Hypothalamus (tissue), 51 donors: ENCODE measurements around the gene ABLIM1.
"Not testable (repeated sequence)": the region's sequence is repeated elsewhere in the genome, so short reads cannot be mapped to it uniquely, and the experiment has no call there.

Experiments used
- DNase-seq, 51 donors: peaks; one replicate each; lab custom pipeline; 2025; lab: John Stamatoyannopoulos, UW

ABLIM1 gene

DNA sequence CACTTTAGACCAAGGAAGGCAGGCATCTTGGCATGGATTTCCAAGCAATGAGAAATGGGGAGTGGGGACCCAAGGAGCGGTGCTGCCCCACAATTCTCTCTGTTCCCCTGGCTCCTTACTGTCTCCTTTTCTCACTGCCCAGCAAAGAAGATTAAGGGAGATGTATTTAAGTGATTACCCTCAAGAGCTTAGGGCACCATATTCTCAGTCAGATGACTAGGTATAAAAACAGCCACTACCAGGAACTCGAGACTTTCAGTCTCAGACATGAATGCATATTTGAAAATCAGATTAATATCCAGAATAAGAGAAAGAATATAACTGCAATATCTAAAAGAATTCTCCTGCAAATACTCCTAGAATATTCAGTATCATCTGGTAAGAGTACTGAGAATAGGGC lies at the start of gene ABLIM1:
Gene ABLIM1, minus strand, starts transcription at position 101 of the 400 bp plus-strand sequence. Its CDS starts 75 bp downstream, at position 26.
- no peak for DNase-seq

GRCh38 chr10:114706458-114707055 lies 48.5 kb upstream of the ABLIM1 start:
- DNase-seq, result no peak

DNA sequence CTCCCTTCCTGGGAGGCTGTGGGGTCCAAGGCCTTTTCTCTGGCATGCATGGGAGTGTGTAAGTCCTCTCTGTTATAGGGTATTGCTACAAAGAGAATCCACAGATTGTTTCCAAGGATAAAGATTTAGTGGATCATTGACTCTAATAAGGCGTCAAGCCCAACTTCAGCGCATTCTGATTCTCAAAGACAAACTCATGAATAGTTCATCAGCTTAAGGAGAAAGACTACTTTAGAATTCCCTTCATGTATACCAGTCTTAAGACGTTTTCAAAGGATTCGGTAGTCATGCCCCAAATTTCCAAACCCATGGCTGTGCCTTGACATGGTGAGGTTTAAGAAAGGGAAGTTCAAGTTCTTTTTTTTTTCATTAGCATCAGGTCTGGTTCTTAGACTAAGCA lies 46.6 kb upstream of the ABLIM1 start:
- DNase-seq, result peak in 2 of 51 donors; percentile 5 to 19

DNA sequence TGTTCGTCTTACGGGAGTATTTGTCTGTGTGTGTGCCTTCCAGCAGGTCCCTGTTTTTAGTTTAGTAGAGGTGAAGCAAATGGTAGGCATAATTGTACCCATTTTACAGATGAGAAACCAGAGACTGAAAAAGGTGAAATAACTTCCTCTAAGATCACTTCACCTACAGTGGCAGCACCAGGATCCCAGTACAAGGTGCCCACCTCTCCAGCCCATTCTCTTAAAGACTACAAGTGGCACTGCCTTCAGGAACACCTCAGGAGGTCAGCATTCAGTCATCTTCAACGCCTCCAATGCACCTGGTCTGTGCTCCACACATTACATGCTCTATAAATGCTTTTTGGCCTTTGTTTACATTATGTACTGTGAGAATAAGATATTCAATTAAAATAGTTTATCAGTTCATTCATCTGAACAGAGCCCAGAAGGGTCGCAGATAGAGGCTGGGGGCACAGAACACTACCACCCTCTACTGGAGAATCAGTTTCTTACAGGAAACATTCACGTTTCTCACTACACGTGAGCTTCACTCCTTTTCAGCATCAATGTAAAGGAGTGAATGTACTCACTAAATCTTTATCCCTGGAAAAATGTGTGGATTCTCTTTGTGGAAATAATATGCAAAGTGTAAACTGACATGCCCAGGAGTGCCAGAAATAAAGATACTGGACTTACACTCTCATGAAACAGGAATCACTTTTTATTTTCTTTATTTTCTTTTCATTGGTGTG lies 45.5 kb upstream of the ABLIM1 start:
- DNase-seq, result no peak

DNA sequence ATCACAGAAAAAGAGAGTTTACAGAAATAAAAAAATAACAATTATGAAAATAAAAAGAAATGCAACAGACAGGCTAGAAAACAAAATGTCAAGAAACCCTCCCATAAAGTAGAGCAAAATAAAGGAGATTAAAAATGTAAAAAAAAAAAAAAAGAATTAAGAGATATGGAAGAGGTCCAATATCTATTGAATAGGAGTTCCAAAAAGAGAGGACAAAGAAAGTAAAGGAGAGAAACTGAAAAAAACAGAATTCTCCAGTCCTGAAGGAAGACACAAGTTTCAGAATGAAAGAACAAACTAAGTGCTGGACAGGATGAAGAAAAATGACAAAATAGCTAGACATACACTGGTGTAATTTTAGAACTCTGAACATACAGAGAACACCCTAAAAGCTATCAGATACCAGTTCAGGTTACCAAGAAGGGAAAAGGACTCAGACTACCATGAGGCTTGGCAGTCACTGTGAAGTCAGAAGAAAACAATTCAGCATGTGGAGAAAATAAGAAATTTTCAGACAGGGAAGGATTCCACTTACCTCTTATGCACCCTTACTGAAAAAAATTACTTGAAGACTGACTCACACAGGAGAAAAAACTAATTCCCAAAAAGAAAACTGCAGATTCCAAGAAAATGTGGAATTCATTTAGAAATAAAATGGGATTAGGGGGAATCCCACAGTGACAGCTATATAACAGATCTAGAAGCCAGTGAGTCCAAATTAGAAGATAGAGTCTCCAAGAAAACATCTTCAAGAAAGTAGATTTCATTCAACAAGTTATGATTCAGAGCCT lies 40.4 kb upstream of the ABLIM1 start:
- DNase-seq, result no peak

- DNase-seq, result peak in 17 of 51 donors; percentile 4 to 61 (median 20)
Measured at GRCh38 chr10:114697061-114697598, 39.1 kb upstream of the ABLIM1 start.

- DNase-seq, result not testable (repeated sequence)
Measured at GRCh38 chr10:114696301-114696700, 38.2 kb upstream of the ABLIM1 start.

GRCh38 chr10:114694752-114695151 lies 36.7 kb upstream of the ABLIM1 start:
- DNase-seq, result no peak

DNA sequence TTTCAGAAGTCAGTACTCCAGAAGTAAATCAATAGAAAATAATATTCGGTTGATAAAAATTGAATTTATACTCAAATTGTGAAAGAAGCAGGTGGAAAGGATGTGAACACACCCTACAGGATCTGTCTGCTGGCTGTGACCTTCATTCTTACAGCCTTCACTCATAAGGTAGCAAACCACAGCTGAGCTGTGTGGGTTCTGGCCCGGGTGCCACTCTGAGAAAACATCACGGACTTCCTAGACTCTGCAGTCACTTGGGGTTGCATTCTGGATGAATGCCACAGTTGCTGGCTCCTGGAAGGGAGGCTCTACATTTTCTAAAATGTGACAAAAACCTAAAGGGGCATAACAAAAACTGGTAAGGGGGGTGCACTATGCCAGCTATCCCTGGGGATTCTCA lies 36.0 kb upstream of the ABLIM1 start:
- DNase-seq, result no peak

GRCh38 chr10:114691442-114691941 lies 33.4 kb upstream of the ABLIM1 start:
- no peak for DNase-seq

DNA sequence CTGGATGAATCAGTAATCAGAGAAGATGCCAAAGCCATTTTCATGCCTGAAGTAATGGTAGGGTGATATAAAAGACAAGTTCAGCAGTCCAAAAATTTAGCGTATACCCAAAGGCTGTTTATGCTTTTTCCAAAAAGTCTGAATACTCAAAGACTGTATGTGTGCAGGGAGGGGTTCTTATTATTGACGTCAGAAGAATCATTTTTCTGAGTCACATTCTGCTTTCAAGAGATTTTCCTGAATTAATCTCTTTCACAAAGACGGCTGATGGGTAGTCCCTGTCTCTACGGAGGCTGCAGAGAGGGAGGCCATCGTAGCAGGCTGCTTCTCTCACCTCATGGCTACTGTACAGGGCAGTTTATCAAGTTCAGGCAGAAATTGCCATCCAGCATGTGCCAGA lies 30.7 kb upstream of the ABLIM1 start:
- DNase-seq, result no peak

DNA sequence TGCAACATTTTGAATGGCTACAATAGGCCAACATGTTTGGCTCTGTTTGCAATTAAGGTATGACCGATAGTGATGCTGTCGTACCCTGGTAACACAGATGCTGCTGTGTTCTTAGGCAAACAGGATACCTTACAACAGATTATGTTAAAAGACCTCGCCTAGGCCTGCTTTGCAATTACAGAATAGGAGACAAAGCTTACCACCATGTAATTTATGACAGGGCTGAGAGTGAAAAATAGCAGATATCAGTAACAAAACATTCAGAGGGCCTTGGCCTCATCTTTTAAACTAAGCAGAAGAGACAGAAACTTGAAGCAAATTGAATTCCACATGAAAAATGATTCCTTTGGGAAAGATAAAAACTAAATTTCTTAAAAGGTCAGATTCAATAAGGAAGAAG lies 29.4 kb upstream of the ABLIM1 start:
- no peak for DNase-seq

GRCh38 chr10:114686013-114686412 lies 27.9 kb upstream of the ABLIM1 start:
- DNase-seq, result no peak

GRCh38 chr10:114685456-114685855 lies 27.4 kb upstream of the ABLIM1 start:
- no peak for DNase-seq

DNA sequence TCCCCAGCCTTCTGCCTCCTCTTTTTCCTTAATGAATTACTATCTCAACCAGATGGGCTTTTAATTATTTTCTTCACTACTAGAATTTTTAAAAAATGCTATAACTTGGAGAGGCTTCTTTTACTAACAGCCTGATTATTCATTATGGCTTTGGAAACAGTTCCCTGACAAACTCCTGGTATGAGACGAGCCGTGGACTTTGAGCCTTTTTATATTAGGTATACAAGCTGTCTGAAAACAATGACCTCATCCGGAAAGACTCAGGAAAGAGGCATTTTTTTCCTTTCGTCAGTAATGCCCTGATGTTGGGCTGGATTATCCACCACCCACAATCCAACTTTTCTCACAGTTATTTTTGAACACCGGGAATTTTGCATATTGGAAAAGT lies 26.7 kb upstream of the ABLIM1 start:
- no peak for DNase-seq

GRCh38 chr10:114684084-114684821 lies 26.2 kb upstream of the ABLIM1 start:
- DNase-seq, result peak in 30 of 51 donors; percentile 10 to 74 (median 53)

GRCh38 chr10:114683593-114683992 lies 25.5 kb upstream of the ABLIM1 start:
- peak in 6 of 51 donors; percentile 10 to 22 (median 12) for DNase-seq

DNA sequence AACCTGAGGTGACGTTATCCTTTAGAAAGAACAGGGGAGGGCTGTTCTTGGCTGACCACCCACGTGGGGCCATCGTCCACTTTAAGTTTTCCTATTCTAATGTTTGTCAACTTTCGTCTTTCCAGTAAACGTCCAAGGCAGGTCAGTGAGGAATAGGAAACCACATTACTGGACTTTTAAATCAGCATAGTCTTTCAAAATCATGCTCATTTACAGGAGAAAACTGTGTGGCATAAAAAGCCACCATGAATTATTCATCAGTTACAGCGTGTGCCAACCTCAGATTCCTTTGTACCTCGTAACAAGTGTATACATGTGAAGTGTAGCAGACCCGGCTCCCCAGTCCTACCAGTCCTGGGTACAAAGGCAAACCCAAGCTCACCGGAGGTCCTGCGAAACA lies 25.1 kb upstream of the ABLIM1 start:
- no peak for DNase-seq

DNA sequence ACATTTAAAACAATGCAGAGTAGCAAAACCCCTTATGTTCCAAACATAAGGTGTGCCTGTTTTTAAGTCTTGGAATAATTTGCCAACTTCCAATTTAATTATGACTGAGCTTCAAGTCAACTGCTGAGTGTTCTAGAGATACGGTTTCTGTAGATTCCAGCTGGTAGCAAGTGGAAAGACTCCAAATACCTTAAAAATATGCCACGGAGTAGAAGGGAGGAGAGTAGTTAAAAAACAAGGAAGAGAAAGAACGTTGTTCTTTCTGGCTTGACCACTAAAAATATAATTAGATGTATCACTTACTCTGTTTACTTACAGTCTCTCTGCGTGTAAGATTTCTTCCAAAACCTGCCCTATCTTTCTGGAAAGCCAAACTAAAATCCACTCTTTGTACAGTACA lies 24.5 kb upstream of the ABLIM1 start:
- no peak for DNase-seq

GRCh38 chr10:114682121-114682520 lies 24.0 kb upstream of the ABLIM1 start:
- DNase-seq, result no peak
